Mammary epithelial cell (primary cell): Measurements from ENCODE around the gene CYP4A22.

Source experiments
- EZH2 ChIP-seq: IDR thresholded peaks from 2 replicates; pipeline ENCODE4 v1.6.1; 2012; ENCODE audit warnings: low read length, inconsistent platforms, borderline replicate concordance
- TF ChIP-seq, protein P1 (sequence below), 2 donors: IDR thresholded peaks in 1 of 2; conservative IDR thresholded peaks in 1 of 2; 2 replicates each; pipeline ENCODE4 v1.5.1; 2011 to 2012; ENCODE audit warnings: inconsistent platforms in 2 of 2, low read length in 2 of 2, mild to moderate bottlenecking in 2 of 2, control low read depth in 1 of 2, low read depth in 1 of 2; ENCODE audit not compliant: insufficient read depth in 1 of 2; ENCODE audit errors: extremely low read depth in 1 of 2

DNA sequence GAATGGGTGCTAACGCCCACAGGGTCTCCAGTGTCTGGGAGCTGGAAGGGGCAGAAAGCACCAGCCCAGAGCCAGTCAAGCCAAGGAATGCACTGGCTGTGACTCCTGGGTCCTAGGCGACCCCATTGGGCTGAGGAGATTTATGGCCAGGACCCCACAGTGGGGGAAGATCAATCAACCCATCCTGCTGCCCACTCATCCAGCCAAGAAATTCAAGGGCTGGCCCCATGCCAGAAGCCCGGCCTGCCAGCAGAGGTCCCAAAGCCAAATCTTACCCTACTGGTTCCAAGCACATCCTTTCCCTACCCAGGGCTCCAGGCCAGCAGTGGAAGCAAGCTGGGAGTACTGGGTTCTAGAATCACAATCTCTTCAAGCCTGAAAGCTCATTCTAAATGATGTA, 59.4 kb downstream of the CYP4A22 start:
- TF ChIP-seq, protein P1, sequence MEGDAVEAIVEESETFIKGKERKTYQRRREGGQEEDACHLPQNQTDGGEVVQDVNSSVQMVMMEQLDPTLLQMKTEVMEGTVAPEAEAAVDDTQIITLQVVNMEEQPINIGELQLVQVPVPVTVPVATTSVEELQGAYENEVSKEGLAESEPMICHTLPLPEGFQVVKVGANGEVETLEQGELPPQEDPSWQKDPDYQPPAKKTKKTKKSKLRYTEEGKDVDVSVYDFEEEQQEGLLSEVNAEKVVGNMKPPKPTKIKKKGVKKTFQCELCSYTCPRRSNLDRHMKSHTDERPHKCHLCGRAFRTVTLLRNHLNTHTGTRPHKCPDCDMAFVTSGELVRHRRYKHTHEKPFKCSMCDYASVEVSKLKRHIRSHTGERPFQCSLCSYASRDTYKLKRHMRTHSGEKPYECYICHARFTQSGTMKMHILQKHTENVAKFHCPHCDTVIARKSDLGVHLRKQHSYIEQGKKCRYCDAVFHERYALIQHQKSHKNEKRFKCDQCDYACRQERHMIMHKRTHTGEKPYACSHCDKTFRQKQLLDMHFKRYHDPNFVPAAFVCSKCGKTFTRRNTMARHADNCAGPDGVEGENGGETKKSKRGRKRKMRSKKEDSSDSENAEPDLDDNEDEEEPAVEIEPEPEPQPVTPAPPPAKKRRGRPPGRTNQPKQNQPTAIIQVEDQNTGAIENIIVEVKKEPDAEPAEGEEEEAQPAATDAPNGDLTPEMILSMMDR (conservative IDR thresholded peaks at IDR 0.05 in 1 of 2, IDR thresholded peaks at IDR 0.05 in 1 of 2; ENCODE audit: extremely low read depth in 1 of 2, insufficient read depth in 1 of 2, low read depth in 1 of 2, low read length in 2 of 2): no peak
- TF ChIP-seq EZH2: no peak
